ENCODE data around the gene A1BG.

- TF ChIP-seq ZFX (IDR thresholded peaks at IDR 0.05; ENCODE audit: borderline replicate concordance): no peak
- no peak for TF ChIP-seq CTCF (IDR thresholded peaks at IDR 0.05)
These were observed 43.6 kb upstream of the A1BG start for GRCh38 chr19:58396691-58397532.
